CD4-positive, alpha-beta T cell treated with Interferon alpha-2 for 1 hour (primary cell): ENCODE measurements around the gene KRTAP25-1.

Source experiments
- DNase-seq, 2 donors: peaks; one replicate each; pipeline ENCODE4 v3.0.0-alpha.2; 2020 to 2022

The KRTAP25-1 gene

DNA sequence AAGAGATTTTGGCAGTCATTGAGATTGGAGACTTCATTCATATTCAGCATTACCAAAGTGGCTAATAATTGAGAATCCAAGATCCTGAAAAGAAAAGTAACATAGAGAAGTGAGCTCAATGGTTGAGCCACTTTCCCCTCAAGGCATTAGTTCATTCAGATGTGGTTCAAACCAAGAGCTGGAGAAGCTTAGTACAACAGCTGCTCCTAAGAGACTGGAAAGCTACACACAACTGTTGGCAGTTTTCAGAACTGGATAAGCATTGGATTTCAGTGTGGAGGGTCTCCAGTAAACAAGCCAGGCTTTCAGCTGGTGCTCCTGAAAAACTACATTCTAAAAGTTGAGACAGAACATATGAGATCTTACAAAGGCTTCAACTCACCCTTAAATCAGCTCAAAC, 44.3 kb downstream of the KRTAP25-1 start:
- DNase-seq: no peak

DNA sequence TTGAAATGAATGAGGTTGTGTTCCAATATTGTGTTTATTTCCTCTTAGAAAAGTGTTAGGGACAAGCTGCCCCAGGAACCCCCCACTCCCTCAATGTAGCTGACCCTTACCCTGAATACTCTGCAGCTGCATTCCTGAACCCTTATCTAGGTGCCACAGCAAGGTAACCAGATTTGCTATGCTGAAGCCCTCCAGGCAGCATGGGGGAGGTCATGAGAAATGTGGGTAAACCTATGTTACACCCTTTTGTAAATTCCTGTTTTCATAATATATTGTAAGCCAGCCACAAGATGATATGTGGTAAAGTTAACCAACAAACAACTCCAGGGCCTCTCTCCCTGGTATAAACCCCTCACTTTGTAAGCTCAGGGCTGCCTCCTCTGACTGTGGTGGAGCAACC, 45.6 kb downstream of the KRTAP25-1 start:
- DNase-seq: no peak

DNA sequence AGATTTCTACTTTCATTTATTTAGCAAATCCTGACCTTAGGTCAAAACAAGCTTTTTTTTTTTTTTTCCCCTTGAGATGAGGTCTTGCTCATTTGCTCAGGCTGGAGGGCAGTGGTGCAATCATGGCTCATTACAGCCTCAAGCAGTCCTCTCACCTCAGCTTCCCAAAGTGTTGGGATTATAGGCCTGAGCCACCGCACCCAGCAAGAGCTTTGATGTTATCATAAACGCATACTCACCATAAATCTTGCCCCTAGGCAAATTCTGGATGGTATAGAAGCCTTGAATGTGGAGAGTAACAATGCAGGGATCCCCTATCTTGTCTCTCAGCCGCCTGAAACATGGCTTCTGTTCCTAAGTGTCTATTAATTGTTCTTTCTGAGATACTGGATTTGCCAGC, 48.7 kb downstream of the KRTAP25-1 start:
- DNase-seq: no peak
